Measurements from ENCODE around the gene UBAC2.

- TF ChIP-seq CTCF (IDR thresholded peaks at IDR 0.05) (no peak), POLR2A (IDR thresholded peaks at IDR 0.05) (no peak)
Measured at GRCh38 chr13:99308471-99309087, 107.9 kb downstream of the UBAC2 start.
